Stimulated activated CD4-positive, alpha-beta T cell treated with anti-CD3 and anti-CD28 coated beads, Interleukin-4, amount 100 ng/mL, for 48 hours (primary cell): ENCODE measurements around the gene PRSS56.

Experiments
- DNase-seq, 2 donors: peaks; one replicate each; pipeline ENCODE4 v3.0.0-alpha.2; 2020; ENCODE audit warnings: low read depth in 2 of 2

The PRSS56 gene

GRCh38 chr2:232519581-232520438 is at the start of gene PRSS56:
Gene PRSS56, plus strand, starts transcription at chr2:232520388. Its CDS starts 211 bp downstream, at chr2:232520599.
- no peak for DNase-seq

GRCh38 chr2:232473467-232473890 is 46.7 kb upstream of the PRSS56 start:
- DNase-seq = no peak

- no peak for DNase-seq
Observed at GRCh38 chr2:232476045-232476444, 44.1 kb upstream of the PRSS56 start.

GRCh38 chr2:232476791-232477190 is 43.4 kb upstream of the PRSS56 start:
- no peak for DNase-seq

GRCh38 chr2:232477751-232478510 is 42.3 kb upstream of the PRSS56 start:
- no peak for DNase-seq

GRCh38 chr2:232478571-232479340 is 41.4 kb upstream of the PRSS56 start:
- no peak for DNase-seq

- DNase-seq = no peak
Observed at GRCh38 chr2:232479341-232480200, 40.6 kb upstream of the PRSS56 start.

- DNase-seq = no peak
Observed at GRCh38 chr2:232480201-232481190, 39.7 kb upstream of the PRSS56 start.

- DNase-seq = no peak
Observed at GRCh38 chr2:232481322-232482140, 38.7 kb upstream of the PRSS56 start.

- DNase-seq = no peak
Observed at GRCh38 chr2:232482301-232483238, 37.6 kb upstream of the PRSS56 start.

GRCh38 chr2:232483311-232483922 is 36.8 kb upstream of the PRSS56 start:
- DNase-seq = no peak

- no peak for DNase-seq
Observed at GRCh38 chr2:232483923-232484627, 36.1 kb upstream of the PRSS56 start.

GRCh38 chr2:232484628-232485347 is 35.4 kb upstream of the PRSS56 start:
- no peak for DNase-seq

GRCh38 chr2:232485348-232485756 is 34.8 kb upstream of the PRSS56 start:
- DNase-seq = no peak

GRCh38 chr2:232485757-232486557 is 34.2 kb upstream of the PRSS56 start:
- no peak for DNase-seq
